Gastroesophageal sphincter (tissue), 4 donors: ENCODE results near the gene C19orf25. TPM values are rescaled to one million over a fixed set of nuclear protein-coding genes. Genes with fewer than 3 reads are reported as not detected.

ENCODE experiments used
- ATAC-seq: fragments of 150-250 bp; one replicate; pipeline ENCODE4 v1.9.1; 2016; ENCODE audit warnings: mild to moderate bottlenecking, moderate library complexity
- H3K27ac ChIP-seq, 4 donors: fragments of 200-600 bp; sonication (generic) in 3 of 4; 1 replicate in 3 of 4; 2 replicates in 1 of 4; pipeline ENCODE4 v1.5.1; 2016 to 2019
- H3K27me3 ChIP-seq: fragments of 200-600 bp; sonication (generic); one replicate; pipeline ENCODE4 v1.5.1; 2019
- H3K36me3 ChIP-seq, 2 donors: fragments of 200-600 bp; sonication (generic); one replicate each; pipeline ENCODE4 v1.5.1; 2019; ENCODE audit warnings: control low read depth in 1 of 2
- H3K4me1 ChIP-seq, 3 donors: fragments of 200-600 bp; sonication (generic); 1 replicate in 2 of 3; 2 replicates in 1 of 3; pipeline ENCODE4 v1.5.1; 2016 to 2019; ENCODE audit warnings: control low read depth in 2 of 3
- H3K4me3 ChIP-seq, 2 donors: fragments of 200-600 bp; sonication (generic); one replicate each; pipeline ENCODE4 v1.5.1; 2019; ENCODE audit warnings: mild to moderate bottlenecking in 1 of 2, moderate library complexity in 1 of 2
- H3K9me3 ChIP-seq, 3 donors: fragments of 200-600 bp; sonication (generic); one replicate each; pipeline ENCODE4 v1.5.1; 2017 to 2019; ENCODE audit warnings: control low read depth in 2 of 3
- CTCF ChIP-seq, 4 experiments: fragments of 200-600 bp in 2 of 4; fragments of 450-650 bp in 2 of 4; sonication (generic) in 1 of 4; IDR thresholded peaks; one replicate each; pipeline ENCODE4 v1.5.1; 2017 to 2019; ENCODE audit warnings: antibody characterized with exemption in 4 of 4, mild to moderate bottlenecking in 2 of 4, moderate library complexity in 2 of 4
- EP300 ChIP-seq: sonication (generic); formaldehyde crosslinking; IDR thresholded peaks from one replicate; pipeline ENCODE4 v1.6.1; 2017; ENCODE audit warnings: antibody characterized with exemption, mild to moderate bottlenecking
- POLR2A ChIP-seq, 2 donors: fragments of 450-650 bp; IDR thresholded peaks; one replicate each; pipeline ENCODE4 v1.6.1; 2017; ENCODE audit warnings: antibody characterized with exemption in 2 of 2, mild to moderate bottlenecking in 2 of 2, moderate library complexity in 1 of 2
- POLR2AphosphoS5 ChIP-seq: sonication (generic); formaldehyde crosslinking; IDR thresholded peaks from one replicate; pipeline ENCODE4 v1.6.1; 2017; ENCODE audit warnings: antibody characterized with exemption
- WGBS, 2 donors: methylation state at CpG; one replicate each; pipeline ENCODE4 v1.1.5; 2018; ENCODE audit warnings: low coverage in 1 of 2; 5-methylcytosine and 5-hydroxymethylcytosine counted together
- total RNA-seq, 4 donors: library from RNA; depleted of rRNA; stranded (reverse); fragments of >200 nt; gene quantifications; one replicate each; pipeline ENCODE4 v1.1.0, GENCODE V29; 2016

Gene C19orf25
- total RNA-seq, 4 donors from 2014 or later = 20.6 to 40.0 (median 28.2) TPM

GRCh38 chr19:1455336-1456120 is 23.5 kb downstream of the C19orf25 start:
- Histone ChIP-seq H3K36me3 (peaks cover 0 to 10% of the 10 kb centered on the region in 2 donors), H3K4me1 (peaks cover 0 to 57% (median 14%) of the 10 kb centered on the region in 3 donors), H3K9me3 (no peaks in the 10 kb centered on the region), H3K27ac (no peak overlapping the region), H3K27me3 (peaks cover 80% of the 10 kb centered on the region), H3K4me3 (no peak overlapping the region)
- no peak for TF ChIP-seq POLR2AphosphoS5
- no peak for TF ChIP-seq POLR2A (IDR thresholded peaks at IDR 0.05)
- no peak for TF ChIP-seq CTCF (IDR thresholded peaks at IDR 0.05)
- TF ChIP-seq EP300 = no peak
- peak; percentile 12 for ATAC-seq
- 5% methylated on average over 4 to 19 of the region's 42 CpGs for WGBS, 2 donors

GRCh38 chr19:1455002-1455335 is 24.0 kb downstream of the C19orf25 start:
- no peak overlapping the region for H3K4me3 ChIP-seq
- peaks cover 85% of the 10 kb centered on the region for H3K27me3 ChIP-seq
- WGBS, 2 donors = no CpG with 5 or more reads among the region's 22 CpGs
- TF ChIP-seq CTCF (IDR thresholded peaks at IDR 0.05) (no peak), EP300 (no peak)
- no peak for ATAC-seq
- H3K36me3 ChIP-seq = peaks cover 0 to 5% of the 10 kb centered on the region in 2 donors
- H3K9me3 ChIP-seq = no peaks in the 10 kb centered on the region
- H3K27ac ChIP-seq = no peak overlapping the region
- H3K4me1 ChIP-seq = peaks cover 0 to 61% (median 14%) of the 10 kb centered on the region in 3 donors

- no peak for TF ChIP-seq CTCF (IDR thresholded peaks at IDR 0.05)
- no peak for TF ChIP-seq POLR2AphosphoS5
- TF ChIP-seq POLR2A (IDR thresholded peaks at IDR 0.05) = no peak
- TF ChIP-seq EP300 = no peak
- no peak overlapping the region for H3K4me3 ChIP-seq
- ATAC-seq = peak; percentile 34
- H3K36me3 ChIP-seq = no peaks in the 10 kb centered on the region
- no peaks in the 10 kb centered on the region for H3K9me3 ChIP-seq
- peaks cover 0 to 65% (median 14%) of the 10 kb centered on the region in 3 donors for H3K4me1 ChIP-seq
- 29 to 60% methylated on average over 5 to 10 of the region's 33 CpGs for WGBS, 2 donors
- peak overlapping the region in 1 of 4 donors; percentile 38 for H3K27ac ChIP-seq
- peaks cover 98% of the 10 kb centered on the region for H3K27me3 ChIP-seq
Observed at GRCh38 chr19:1453525-1454364, 25.3 kb downstream of the C19orf25 start.

GRCh38 chr19:1452802-1453524 is 26.1 kb downstream of the C19orf25 start:
- Histone ChIP-seq H3K36me3 (no peaks in the 10 kb centered on the region), H3K4me1 (peaks cover 0 to 65% (median 14%) of the 10 kb centered on the region in 3 donors), H3K27ac (peak overlapping the region in 1 of 4 donors; percentile 38), H3K27me3 (peaks cover 100% of the 10 kb centered on the region), H3K9me3 (no peaks in the 10 kb centered on the region), H3K4me3 (no peak overlapping the region)
- TF ChIP-seq CTCF (IDR thresholded peaks at IDR 0.05) (no peak), EP300 (no peak), POLR2AphosphoS5 (no peak), POLR2A (IDR thresholded peaks at IDR 0.05) (no peak)
- ATAC-seq = no peak
- WGBS, 2 donors = no CpG with 5 or more reads among the region's 30 CpGs
